GM10266 (cell line): ENCODE measurements around the gene CXCL10.

ENCODE experiments used
- DNase-seq: peaks from one replicate; pipeline ENCODE4 v3.0.0; 2012; ENCODE audit errors: extremely low spot score
- TF ChIP-seq, protein P1 (sequence below): IDR thresholded peaks from 2 replicates; pipeline ENCODE4 v1.5.1; 2012; ENCODE audit warnings: mild to moderate bottlenecking, low read depth; ENCODE audit not compliant: control insufficient read depth, insufficient read depth; ENCODE audit errors: missing control alignments

Gene CXCL10

DNA sequence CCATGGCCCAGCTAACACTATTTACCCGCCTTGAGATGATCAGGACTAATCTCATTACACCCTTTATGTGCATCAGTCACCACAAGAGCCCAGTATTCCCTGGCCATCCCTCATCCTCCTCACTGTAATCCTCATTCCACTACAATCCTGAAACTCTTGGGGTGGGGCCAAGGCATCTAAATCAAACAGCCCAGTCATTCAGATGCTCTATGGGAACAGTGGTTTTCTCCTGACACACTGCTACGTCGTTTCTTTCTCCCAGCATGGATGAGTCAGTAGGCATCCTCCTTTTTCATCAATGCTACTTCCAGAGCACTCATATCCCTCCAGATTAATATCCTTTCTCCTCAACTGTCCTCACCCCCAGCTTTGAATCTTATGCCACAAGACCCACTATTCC is 38.2 kb downstream of the CXCL10 start:
- no peak for DNase-seq
- TF ChIP-seq, protein P1, sequence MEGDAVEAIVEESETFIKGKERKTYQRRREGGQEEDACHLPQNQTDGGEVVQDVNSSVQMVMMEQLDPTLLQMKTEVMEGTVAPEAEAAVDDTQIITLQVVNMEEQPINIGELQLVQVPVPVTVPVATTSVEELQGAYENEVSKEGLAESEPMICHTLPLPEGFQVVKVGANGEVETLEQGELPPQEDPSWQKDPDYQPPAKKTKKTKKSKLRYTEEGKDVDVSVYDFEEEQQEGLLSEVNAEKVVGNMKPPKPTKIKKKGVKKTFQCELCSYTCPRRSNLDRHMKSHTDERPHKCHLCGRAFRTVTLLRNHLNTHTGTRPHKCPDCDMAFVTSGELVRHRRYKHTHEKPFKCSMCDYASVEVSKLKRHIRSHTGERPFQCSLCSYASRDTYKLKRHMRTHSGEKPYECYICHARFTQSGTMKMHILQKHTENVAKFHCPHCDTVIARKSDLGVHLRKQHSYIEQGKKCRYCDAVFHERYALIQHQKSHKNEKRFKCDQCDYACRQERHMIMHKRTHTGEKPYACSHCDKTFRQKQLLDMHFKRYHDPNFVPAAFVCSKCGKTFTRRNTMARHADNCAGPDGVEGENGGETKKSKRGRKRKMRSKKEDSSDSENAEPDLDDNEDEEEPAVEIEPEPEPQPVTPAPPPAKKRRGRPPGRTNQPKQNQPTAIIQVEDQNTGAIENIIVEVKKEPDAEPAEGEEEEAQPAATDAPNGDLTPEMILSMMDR: no peak

DNA sequence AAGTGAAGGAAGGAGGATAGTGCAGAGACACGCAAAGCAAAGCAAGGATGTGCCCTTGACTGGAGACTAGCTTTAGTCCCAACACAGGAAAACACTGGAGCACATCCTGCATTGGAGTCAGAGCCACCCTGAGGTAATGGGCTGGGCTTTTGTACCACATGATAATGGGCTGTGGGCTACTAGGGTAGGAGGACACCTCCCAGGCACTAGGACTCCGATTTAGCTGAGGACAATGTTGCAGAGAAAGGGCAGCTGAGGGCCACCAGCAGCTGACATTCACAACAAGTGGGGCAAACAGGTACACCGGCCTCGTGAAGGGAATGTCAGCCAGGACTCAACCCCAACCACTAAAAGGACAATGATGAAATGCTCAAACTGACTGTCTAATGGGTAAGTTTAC is 42.7 kb downstream of the CXCL10 start:
- no peak for DNase-seq
- TF ChIP-seq, protein P1: no peak

DNA sequence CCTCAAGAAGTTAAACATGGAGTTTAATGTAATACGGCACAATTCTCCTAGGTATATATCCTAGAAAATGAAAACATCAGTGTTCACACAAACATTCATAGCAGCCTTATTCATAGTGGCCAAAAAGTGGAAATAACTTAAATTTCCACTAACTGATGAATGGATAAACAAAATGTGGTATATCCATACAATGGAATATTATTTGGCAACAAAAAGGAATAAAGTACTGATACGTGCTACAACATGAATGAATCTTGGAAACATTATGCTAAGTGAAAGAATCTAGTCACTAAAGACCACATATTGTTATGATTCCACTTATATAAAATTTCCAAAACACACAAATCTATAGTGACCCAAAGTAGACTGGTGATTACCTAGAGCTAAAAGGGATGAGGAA is 47.1 kb downstream of the CXCL10 start:
- DNase-seq: no peak
- TF ChIP-seq, protein P1: no peak

DNA sequence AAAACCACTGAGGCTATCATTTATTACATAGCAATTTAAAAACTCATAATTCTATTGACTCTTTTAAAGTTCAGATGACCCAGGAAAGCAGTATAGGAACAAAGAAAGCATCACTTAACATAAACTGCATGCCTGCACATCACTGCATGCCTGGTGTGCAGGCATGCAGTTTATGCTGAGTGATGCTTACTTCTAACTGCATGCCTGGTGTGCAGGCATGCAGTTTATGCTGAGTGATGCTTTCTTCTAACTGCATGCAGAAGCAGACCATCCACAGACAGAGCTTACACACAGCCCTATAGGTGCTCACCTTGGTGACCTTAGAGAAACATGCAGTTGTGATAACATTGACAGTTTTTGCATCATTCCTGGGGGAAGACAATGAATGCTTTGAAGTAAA is 49.5 kb downstream of the CXCL10 start:
- TF ChIP-seq, protein P1: no peak
- no peak for DNase-seq
